ENCODE data around the gene BCAR1. TPM values are rescaled to one million over a fixed set of nuclear protein-coding genes. Genes with fewer than 3 reads are reported as not detected.

The BCAR1 gene
- total and polyA plus RNA-seq, 2 of the 13 experiments (the other 11 are each of a cell fraction or from before 2014, with no cell fraction given), result 48.1 to 51.7 TPM

DNA sequence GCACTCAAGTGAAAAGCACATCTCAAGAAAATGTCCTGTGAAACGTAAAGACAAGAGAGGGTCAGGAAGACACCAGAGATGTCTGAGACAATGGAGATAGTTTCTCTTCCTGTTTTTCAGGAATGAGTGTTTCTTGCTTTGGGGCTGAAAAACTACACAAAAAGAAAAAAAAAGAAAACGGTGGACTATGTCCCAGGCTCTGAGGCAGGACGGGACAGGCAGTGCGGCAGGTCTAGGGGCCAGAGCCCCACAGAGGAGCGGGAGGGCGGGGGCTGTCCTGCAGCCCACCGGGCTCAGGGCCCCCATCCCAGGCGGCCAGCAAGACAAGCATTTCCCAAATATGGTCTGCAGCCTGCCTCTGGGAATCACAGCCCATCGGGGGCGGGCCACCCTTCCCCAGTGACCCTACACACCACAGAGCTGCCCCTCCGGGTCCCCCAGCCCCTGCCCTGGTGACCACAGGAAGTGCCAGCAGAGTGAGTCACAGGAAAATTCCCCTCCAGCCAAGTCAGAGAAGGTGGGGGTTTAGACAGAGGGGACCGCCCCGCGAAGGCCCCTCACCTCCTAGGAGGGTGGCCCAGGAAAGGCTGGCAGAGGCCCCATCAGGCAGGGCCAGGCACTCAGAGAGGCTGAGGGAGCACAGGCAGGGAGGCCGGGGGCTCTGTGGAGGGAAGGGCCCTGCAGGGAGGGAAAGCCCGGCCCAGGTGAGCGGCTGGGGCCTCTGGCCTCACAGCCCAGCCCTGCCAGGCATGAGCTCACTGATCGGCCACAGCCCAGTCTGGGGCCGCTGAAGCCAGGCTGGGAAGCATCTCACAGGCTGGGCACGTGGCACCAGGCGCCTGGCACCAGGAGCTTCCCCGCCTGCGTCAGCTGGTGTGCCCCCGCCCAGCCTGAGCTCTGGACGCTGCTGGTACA lies 6.3 kb downstream of the BCAR1 start (continued):
- TF ChIP-seq, protein P1, sequence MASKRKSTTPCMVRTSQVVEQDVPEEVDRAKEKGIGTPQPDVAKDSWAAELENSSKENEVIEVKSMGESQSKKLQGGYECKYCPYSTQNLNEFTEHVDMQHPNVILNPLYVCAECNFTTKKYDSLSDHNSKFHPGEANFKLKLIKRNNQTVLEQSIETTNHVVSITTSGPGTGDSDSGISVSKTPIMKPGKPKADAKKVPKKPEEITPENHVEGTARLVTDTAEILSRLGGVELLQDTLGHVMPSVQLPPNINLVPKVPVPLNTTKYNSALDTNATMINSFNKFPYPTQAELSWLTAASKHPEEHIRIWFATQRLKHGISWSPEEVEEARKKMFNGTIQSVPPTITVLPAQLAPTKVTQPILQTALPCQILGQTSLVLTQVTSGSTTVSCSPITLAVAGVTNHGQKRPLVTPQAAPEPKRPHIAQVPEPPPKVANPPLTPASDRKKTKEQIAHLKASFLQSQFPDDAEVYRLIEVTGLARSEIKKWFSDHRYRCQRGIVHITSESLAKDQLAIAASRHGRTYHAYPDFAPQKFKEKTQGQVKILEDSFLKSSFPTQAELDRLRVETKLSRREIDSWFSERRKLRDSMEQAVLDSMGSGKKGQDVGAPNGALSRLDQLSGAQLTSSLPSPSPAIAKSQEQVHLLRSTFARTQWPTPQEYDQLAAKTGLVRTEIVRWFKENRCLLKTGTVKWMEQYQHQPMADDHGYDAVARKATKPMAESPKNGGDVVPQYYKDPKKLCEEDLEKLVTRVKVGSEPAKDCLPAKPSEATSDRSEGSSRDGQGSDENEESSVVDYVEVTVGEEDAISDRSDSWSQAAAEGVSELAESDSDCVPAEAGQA (IDR thresholded peaks at IDR 0.05; ENCODE audit: low read depth), result 0 out of 2 replicates have a peak, but pooled peaks have one; percentile 65
- TF ChIP-seq, protein P1 (CRISPR knock-in tag; IDR thresholded peaks at IDR 0.05; ENCODE audit: borderline replicate concordance), result peak; percentile 94; the same call in 1 of the 2 replicates
- TF ChIP-seq GRHL1 (CRISPR knock-in tag; conservative IDR thresholded peaks at IDR 0.05) (no peak), CREM (IDR thresholded peaks at IDR 0.05) (peak; percentile 76), CREM (CRISPR knock-in tag; IDR thresholded peaks at IDR 0.05) (no peak), KDM1A (CRISPR knock-in tag; IDR thresholded peaks at IDR 0.05) (peak; percentile 89), ZNF512 (CRISPR knock-in tag; IDR thresholded peaks at IDR 0.05) (0 out of 2 replicates have a peak, but pooled peaks have one; percentile 81), ZUFSP (CRISPR knock-in tag; IDR thresholded peaks at IDR 0.05; ENCODE audit: borderline replicate concordance) (no peak), FOXK2 (IDR thresholded peaks at IDR 0.05) (no peak), RXRA (CRISPR knock-in tag; IDR thresholded peaks at IDR 0.05) (peak; percentile 99), ZSCAN22 (CRISPR knock-in tag; IDR thresholded peaks at IDR 0.05) (peak; percentile 62; the same call in 1 of the 2 replicates), STAT6 (CRISPR knock-in tag; IDR thresholded peaks at IDR 0.05; ENCODE audit: borderline replicate concordance) (peak; percentile 98; the same call in 1 of the 2 replicates), ZBTB21 (CRISPR knock-in tag; IDR thresholded peaks at IDR 0.05) (peak; percentile 41; the same call in 1 of the 2 replicates), LCORL (IDR thresholded peaks at IDR 0.05) (no peak; the same call in 1 of the 2 replicates), LCORL (CRISPR knock-in tag; IDR thresholded peaks at IDR 0.05) (peak; percentile 99)

Data from HepG2 (cell line).